IPS DF 19.7 (cell line): ENCODE data around the gene ZNF117.
"Not testable (repeated sequence)": the region's sequence is repeated elsewhere in the genome, so short reads cannot be mapped to it uniquely, and the experiment has no call there.

Experiments
- DNase-seq: peaks from one replicate; pipeline ENCODE4 v3.0.0-alpha.2; 2013; ENCODE audit warnings: low read depth, low spot score

Gene ZNF117

GRCh38 chr7:64997164-64997908 is 6.5 kb upstream of the ZNF117 start:
- no peak for DNase-seq

- DNase-seq: no peak
Measured at GRCh38 chr7:64996305-64996704, 5.5 kb upstream of the ZNF117 start.

- no peak for DNase-seq
Measured at GRCh38 chr7:64993901-64994300, 3.1 kb upstream of the ZNF117 start.

DNA sequence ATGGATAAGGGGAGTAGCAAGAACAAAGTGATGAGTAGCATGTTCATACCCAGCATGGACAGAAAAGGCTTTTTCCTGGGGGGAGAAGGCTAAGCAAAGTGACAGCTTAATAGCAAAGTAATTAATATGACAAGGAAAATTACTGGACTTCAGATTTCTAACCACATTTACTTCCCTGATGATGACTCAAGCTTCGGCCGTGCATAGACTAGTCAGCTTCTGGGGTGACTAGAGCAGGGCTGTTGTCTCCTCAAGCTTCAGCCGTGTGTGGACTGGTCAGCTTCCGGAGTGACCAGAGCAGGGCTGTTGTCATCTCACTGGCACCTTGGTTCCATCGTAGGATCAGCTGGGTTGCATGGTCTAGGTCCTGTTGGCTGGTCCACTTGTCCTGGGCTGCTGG is 2.1 kb upstream of the ZNF117 start:
- no peak for DNase-seq

DNA sequence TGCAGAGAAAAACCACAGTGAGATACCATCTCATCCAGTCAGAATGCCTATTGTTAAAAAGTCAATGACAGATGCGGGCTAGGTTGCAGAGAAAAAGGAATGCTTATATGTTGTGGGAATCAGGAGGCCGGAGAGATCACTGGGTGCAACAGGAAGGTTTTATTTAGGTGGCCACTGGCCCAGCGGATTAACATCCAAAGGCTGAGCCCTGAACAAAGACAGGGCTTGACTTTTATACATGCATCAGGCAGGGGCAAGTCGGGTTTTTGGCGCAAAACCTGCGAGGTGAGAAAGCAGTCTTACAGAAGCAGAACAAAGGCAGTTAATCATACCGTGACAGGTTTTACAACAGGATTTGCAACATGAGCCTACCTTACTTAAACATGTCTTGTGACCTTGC is 620 bp downstream of the ZNF117 start:
- no peak for DNase-seq

GRCh38 chr7:64978497-64979203 is 12.2 kb downstream of the ZNF117 start:
- DNase-seq: no peak

DNA sequence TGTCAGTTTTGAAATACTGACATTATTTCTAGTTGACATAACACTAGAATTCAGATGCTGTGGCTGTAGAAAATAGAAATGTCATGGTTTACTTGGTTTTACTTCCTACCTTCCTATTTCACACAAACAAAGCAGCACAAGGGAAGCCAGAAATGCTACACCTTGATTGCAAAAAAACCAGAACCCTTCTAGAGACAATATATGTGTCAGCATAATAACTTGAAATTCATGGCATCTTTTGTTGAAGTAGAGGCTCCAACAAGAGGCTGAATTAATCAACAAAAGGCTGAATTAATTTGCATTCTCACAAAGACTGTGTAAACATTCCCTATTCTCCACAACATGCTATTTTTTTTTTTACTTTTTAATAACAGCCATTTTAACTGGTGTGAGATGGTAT is 25.2 kb downstream of the ZNF117 start:
- no peak for DNase-seq

GRCh38 chr7:64959072-64959747 is 31.6 kb downstream of the ZNF117 start:
- peak; percentile 56 for DNase-seq

DNA sequence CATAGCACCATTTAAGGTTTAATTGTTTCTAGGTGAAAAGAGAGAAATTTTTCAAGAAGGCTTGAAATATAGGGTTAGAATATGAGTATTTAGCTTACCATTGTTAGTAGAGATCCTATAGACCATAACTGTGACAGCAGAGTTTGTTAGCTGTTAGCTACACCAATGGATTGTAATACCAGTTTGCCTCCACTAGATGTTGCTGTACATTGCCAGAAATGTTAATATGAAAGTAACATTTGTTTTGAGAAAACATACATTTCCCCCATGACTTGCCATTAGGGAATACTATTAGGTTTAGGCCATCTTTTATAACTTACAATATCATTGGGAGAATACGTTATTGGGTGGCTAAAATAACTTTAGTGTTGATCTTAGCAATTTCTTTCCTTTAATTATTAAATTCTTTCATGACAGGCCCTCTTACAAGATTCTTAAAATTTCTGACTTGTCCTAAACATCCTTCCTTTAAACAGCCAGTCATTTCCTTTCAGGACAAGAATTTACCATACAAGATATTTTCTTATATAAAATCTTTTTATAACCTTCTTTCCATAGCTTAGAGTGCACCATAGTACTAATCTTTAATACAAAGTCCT is 39.5 kb downstream of the ZNF117 start:
- DNase-seq: no peak

DNA sequence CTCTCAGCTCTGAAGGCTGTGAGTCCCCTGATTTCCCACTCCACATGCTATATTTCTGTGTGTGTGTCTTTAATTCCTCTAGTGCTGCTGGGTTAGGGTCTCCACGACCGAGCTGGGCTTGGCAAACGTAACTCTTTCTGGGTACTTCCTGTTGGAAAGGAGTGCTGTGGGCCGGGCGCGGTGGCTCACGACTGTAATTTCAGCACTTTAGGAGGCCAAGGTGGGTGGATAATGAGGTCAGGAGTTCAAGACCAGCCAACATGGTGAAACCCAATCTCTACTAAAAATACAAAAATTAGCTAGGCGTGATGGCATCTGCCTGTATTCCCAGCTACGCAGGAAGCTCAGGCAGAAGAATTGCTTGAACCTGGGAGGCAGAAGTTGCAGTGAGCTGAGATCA is 40.2 kb downstream of the ZNF117 start:
- DNase-seq: not testable (repeated sequence)

DNA sequence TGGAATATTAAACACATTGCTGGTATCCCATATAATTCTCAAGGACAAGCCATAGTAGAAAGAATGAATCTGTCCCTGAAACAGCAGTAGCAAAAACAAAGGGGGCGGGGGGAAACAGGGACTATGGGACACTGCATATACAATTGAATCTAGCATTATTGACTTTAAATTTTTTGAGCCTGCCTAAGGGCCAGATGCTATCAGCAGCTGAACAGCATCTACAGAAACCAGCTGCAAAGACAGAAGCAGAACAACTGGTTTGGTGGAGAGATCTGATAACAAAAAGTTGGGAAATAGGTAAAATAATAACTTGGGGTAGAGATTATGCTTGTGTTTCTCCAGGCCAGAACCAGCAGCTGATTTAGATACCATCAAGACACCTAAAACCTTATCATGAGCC is 42.1 kb downstream of the ZNF117 start:
- DNase-seq: not testable (repeated sequence)

DNA sequence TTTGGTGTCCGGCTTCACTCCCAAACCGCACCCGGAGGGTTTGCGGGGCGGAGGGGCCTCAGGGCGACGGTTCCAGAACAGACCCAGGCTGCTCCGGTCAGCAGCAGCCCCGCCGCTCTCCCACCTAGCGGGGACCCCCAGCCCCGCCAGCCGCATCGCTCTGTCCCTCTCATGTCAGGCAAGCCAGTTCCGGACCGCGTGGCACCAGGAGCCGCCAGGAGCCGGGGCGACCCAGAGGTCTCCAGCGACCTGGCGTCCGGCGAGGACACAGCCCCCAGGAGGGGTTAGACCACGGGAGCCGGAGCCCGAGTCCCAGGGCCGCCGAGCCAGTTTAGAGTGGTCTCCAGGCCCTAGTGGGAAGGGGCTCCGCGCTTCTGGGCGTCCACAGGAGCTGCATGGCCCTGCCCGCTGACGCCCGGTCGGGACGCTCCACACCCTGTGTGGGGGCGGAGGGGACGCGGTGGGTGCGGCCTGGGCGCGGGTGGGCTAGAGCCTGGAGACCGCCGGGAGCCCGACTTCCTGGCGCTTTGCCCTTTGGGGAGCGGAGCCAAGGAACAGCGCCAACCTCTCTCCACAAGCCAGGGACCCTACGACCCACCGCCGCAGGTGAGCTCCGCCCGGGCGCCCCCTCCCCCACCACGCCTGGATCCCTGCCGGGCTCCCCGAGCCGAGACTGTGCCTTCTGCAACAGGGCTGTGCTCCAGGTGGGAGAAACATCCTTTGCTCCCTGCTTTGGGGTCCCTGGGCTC is 43.4 kb downstream of the ZNF117 start:
- DNase-seq: no peak

DNA sequence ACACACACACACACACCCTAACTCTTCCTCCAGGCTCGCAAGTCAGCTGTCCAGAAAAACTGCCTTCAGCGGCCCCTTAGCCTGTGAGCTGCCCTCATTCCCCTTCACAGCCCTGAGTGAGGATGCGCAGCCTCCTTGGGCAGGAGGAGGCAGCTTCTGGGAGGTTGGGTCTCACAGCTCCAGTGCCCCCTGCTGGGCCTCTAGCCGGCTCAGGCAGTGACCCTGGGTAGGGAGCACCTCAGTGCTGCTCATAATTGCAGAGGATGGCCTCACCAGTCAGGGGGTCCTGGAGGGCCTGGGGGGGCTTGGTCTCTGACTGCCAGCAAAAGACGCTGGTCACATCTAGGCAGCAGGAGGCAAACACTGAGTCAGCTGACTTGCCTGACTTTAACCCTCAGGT is 44.1 kb downstream of the ZNF117 start:
- no peak for DNase-seq

GRCh38 chr7:64945503-64946175 is 45.2 kb downstream of the ZNF117 start:
- no peak for DNase-seq

- not testable (repeated sequence) for DNase-seq
Measured at GRCh38 chr7:64944667-64945502, 46.0 kb downstream of the ZNF117 start.

GRCh38 chr7:64940021-64940420 is 50.8 kb downstream of the ZNF117 start:
- not testable (repeated sequence) for DNase-seq

GRCh38 chr7:64938540-64938939 is 52.3 kb downstream of the ZNF117 start:
- DNase-seq: no peak

GRCh38 chr7:64934478-64934877 is 56.4 kb downstream of the ZNF117 start:
- DNase-seq: no peak

DNA sequence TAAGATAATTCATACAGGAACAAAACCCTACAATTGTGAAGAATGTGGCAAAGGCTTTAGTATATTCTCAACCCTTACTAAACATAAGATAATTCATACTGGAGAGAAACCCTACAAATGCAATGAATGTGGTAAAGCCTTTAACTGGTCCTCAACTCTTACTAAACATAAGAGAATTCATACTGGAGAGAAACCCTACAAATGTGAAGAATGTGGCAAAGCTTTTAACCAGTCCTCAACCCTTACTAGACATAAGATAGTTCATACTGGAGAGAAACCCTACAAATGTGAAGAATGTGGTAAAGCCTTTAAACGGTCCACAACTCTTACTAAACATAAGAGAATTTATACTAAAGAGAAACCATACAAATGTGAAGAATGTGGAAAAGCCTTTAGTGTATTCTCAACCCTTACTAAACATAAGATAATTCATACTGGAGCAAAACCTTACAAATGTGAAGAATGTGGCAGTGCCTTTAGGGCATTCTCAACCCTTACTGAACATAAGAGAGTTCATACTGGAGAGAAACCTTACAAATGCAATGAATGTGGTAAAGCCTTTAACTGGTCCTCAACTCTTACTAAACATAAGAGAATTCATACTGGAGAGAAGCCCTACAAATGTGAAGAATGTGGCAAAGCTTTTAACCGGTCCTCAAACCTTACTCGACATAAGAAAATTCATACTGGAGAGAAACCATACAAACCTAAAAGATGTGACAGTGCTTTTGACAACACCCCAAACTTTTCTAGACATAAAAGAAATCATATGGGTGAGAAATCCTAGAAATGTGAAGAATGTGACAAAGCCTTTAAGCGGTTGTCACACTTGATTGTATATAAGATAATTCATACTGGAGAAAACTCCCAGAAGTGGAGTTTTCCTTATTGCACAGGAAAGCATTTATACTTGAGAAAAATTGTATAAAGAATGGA is 62.3 kb downstream of the ZNF117 start:
- DNase-seq: not testable (repeated sequence)
